Measurements from ENCODE around the gene ATXN7L2. TPM values are rescaled to one million over a fixed set of nuclear protein-coding genes. Genes with fewer than 3 reads are reported as not detected.
"Not testable (repeated sequence)": the region's sequence is repeated elsewhere in the genome, so short reads cannot be mapped to it uniquely, and the experiment has no call there.

The ATXN7L2 gene, protein sequence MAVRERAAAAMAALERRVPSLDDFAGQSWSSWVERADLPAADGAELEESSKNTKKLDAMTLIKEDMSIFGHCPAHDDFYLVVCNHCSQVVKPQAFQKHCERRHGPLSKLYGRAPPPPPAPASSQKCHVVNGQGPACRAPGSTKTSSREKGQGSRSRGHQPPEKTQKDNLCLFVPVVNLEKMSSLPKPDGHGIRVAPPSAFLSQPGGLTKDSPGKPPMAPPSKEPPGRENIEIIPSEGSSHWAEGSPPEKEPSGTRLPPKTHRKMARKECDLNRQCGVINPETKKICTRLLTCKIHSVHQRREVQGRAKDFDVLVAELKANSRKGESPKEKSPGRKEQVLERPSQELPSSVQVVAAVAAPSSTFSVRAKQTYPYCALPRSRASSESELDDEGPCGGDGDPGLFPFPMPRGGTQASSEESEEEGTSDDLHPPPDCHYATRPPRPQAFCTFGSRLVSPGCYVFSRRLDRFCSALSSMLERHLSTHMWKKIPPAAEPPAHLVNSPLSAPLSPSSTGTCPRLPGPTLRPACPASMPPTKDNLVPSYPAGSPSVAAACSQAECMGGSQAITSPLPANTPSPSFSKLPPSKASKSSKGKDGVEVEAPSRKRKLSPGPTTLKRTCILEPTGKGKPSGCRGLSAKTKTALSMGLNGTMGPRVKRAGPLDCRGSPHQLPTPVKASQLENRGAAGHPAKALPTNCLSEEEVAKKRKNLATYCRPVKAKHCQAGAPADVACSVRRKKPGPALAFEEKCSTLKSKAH
- total RNA-seq, result 1 to 10 TPM; 2.7 to 3.3 TPM
- long read RNA-seq, donor 1, result 0 reads
- long read RNA-seq, donor 2, result 0 reads

DNA sequence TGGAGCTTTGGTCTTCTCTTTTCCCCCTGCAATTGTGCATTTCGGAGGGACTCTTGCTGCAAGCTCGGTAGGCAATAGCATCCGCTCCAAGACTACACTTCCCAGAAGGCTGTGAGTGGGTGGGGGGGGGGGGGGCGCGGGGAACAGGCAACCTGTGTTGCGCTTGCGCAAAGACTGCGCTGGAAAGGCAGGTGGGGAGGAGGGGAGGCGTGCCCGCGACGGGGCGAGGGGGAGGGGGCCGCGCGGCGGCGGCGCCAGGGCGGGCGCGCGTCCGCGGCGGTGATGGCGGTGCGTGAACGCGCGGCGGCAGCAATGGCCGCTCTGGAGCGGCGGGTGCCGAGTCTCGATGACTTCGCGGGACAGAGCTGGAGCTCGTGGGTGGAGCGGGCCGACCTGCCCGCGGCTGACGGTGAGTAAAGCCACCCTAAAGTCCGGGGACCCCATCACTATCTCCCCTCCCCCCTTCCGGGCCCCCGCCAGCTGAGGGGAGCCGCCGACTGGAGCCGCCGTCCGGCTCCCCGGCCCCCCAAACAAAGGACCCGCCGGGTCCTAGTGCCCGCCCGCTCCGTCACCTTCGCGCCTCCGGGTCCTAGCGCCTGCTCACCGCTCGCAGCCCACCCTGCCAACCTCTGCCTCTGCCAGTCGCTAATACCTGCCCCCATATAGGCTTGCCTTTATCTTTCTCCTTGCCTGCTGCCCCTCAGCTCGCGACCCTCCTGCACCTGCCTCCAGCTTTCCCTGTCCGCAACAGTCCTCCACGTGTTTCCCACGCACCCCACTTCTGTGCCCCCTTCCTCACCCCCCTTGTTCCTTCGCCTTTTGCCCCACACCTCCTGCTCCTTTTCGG lies at the start of gene ATXN7L2:
TSS of gene ATXN7L2 (plus strand) at position 234 of the 847 bp plus-strand sequence. CDS start at position 283, 49 bp downstream.
- intact Hi-C loops (cut with DNase I), result loop anchor here in 1 of 2 donors (5.0 kb wide), 1 partner anchor 57 kb away; the partner anchor contains the start of gene PSMA5

DNA sequence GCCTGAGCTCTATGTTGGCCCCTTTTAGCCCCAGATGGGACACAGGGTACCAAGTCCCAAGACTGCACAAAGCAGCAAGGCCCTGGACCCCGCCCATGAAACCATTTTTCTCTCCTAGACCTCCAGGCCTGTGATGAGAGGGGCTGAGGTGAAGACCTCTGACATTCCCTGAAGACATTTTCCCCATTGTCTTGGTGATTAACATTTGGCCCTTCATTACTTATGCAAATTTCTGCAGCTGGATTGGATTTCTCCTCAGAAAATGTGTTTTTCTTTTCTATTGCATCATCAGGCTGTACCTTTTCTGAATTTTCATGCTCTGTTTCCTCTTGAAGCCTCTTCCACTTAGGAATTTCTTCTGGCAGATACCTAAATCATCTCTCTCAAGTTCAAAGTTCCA lies 49.2 kb upstream of the ATXN7L2 start:
- intact Hi-C loops (cut with DNase I), result no loop called here

More for the DNA sequence above, at the start of gene ATXN7L2:
- peak; percentile 98 for DNase-seq (ENCODE audit: low spot score)

DNA sequence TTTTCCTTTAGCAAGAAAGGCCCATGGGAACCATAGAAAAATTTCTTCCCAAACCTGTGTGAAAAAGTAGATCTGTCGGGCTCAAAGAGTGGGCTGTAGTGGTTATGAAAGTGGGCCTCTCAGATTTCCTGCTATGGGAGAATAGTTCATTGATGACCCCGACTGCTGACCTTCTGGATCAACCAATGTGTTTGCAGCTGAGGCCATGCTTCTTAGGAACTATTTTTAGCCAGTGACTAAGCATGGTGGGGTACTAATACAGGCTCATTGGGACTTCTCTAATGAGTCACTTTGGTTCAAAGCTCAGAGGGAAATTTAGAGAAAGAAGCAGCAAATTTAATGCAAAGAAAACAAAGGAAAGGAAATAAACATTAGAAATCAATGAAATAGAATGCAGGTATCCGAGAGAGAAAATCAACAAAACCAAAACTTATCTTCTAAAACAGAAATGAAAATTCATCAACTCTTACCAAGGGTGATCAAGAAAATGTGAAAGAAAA lies 44.9 kb upstream of the ATXN7L2 start:
- DNase-seq (ENCODE audit: low spot score), result no peak
- intact Hi-C loops (cut with DNase I), result no loop called here

More for the DNA sequence above, 49.2 kb upstream of the ATXN7L2 start:
- DNase-seq (ENCODE audit: low spot score), result no peak

DNA sequence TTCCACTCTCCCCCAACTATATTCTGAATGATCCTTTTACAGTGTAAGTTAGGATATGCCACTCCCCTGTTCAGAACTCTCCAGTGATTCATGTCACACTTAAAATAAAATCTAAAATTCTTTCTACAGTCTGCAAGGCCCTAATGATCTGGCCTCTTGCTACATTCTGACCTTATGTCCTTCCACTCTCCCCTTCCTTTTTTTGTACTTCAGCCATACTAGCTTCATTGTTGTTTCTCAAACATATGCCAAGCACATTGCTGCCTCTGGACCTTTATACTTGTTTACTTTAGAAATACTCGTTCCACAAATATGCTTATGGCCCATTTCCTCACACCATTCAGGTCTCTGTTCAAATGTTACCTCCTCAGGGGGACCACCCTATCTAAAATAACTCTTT lies 42.6 kb upstream of the ATXN7L2 start:
- no peak for DNase-seq (ENCODE audit: low spot score)
- intact Hi-C loops (cut with DNase I), result no loop called here

DNA sequence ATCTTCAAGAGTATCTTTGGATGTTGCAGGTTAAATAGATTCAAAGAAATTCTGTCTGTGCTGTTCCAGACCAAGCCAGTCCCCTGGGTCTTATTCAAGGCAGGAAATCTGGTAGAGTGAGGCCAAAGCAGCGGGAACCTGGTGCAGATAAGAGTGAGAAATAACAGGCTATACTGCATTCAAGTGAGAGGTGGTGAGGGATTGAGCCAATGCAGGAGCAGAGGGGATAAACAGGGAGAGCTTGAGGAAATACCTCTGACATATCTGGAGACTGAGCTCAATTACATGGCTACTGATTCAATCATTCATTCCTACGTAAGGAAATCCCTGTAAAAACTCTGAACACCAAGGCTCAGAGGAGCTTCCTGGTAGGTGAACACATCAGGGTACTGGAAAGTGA lies 40.2 kb upstream of the ATXN7L2 start:
- intact Hi-C loops (cut with DNase I), result no loop called here
- DNase-seq (ENCODE audit: low spot score), result no peak

DNA sequence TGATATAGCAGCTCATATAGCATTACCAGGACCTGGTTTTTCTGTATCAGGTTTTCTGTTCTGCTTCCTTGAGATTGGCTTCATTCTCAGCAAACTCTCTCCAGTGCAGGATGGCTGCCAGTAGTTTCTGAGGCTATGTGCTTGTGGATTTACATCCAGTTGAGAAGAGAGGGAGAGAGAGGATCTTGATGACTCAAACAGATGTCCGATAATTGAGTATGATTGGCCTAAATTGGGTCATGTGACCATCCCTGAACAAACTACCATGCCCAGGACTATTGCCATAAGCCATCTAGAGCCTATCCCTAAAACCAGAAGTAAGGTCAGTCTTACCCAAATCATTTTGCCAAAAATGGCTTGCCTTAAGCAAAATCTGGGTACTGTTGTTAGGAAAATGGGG lies 39.4 kb upstream of the ATXN7L2 start:
- DNase-seq (ENCODE audit: low spot score), result no peak
- intact Hi-C loops (cut with DNase I), result no loop called here

DNA sequence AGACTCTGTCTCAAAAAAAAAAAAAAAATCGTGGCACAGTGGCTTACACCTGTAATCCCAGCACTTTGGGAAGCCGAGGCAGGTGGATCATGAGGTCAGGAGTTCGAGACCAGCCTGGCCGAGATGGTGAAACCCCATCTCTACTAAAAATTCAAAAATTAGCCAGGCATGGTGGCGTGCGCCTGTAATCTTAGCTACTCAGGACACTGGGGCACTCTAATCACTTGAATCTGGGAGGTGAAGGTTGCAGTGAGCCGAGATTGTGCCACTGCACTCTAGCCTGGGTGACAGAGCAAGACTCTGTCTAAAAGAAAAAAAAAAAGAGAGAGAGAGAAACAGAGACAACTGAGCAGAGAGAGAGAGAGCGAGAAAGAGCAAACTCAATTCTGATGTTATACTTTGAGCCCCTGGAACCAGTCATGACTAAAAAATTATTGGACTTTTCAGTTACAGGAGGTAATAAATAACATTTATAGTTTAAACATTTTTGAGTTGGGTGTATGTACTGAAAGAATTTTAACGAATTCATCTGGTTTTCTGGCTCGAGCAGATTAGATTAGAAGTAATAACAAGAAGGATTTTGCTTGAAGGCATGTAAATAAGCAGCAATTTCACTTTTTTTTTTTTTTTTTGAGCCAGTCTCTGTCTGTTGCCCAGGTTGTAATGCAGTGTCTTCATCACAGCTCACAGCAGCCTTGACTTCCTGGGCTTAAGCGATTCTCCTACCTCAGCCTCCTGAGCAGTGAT lies 37.6 kb upstream of the ATXN7L2 start:
- DNase-seq (ENCODE audit: low spot score), result not testable (repeated sequence)

DNA sequence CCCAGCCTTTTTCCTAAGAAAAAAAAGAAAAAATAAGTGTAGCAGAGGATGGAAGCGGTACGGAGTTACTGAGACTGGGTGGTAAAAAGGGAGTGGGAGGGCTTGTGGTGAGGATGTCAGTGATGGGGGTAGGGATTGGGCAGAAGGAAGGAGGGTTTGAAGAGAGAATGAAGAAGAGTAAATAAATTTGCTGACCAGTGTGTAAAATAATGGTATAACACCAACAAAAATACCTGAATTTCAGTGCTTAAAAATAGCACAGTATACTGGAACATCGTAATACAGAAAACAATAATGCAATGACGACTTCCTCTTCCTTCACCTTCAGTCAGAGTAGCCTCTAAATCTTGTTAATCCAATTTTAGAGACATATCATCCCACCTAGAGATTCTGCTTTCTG lies 36.2 kb upstream of the ATXN7L2 start:
- intact Hi-C loops (cut with DNase I), result no loop called here
- no peak for DNase-seq (ENCODE audit: low spot score)

More for the DNA sequence above, 37.6 kb upstream of the ATXN7L2 start:
- intact Hi-C loops (cut with DNase I), result not testable (repeated sequence)

DNA sequence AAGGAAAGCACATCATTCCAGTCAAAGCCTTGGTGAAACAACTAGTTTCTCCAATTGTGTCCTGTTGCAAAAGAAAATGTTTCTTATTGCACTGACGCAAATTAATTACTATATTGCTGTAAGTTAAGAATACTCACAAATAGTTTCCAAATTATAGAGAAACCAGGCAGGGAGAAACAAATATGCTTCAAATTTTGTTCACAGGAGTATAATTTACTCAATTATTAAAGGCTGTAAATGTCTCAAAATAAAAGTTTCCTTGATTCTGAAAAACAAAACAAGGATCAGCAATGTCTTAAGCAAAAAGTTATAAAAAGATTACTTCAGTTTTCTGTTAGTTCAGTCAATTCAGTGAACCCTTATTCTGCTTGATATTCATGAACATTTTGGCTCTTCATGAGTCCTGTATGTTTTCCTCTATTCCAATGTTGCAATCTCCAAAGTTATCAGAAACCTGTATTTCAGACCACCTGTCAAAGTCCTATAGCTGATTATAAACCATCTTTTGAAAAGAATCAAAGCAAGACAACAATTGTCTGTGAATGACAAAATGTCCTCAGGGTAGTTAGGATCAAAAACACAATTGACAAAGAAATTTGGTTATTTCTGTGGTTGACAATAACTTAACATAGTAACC lies 29.1 kb upstream of the ATXN7L2 start:
- intact Hi-C loops (cut with DNase I), result no loop called here
- no peak for DNase-seq (ENCODE audit: low spot score)

DNA sequence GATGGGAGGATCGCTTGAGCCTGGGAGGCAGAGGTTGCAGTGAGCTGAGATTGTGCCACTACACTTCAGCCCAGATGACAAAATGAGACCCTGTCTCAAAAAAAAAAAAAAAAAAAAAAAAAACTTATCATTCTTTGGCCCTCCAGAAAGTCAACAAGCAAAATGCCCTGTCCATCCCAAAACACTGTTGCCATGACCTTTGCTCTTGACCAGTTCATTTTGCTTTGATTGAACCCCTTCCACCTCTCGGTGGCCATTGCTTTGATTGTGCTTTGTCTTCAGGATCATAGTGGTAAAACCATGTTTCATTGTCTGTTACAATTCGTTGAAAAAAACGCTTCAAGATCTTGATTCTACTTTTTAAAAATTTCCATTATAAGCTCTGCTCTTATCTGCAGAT lies 25.9 kb upstream of the ATXN7L2 start:
- intact Hi-C loops (cut with DNase I), result no loop called here
- DNase-seq (ENCODE audit: low spot score), result no peak

DNA sequence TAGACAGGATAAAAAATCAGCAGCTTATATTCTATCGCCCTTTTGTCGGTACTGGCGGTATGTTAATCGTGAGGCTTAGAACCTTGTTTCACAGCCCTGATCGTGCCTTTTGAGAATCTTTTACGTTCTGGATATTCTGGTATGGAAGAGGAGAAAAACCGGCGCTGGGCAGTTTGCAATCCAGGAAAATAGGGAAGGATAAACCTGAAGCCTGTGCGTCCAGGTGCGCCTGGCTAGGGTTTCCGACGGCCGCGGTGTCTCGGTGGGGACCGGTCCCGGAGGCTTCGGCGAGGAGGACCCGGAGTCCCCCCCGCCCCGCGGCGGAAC lies 17.6 kb upstream of the ATXN7L2 start:
- DNase-seq (ENCODE audit: low spot score), result no peak
- intact Hi-C loops (cut with DNase I), result no loop called here

DNA sequence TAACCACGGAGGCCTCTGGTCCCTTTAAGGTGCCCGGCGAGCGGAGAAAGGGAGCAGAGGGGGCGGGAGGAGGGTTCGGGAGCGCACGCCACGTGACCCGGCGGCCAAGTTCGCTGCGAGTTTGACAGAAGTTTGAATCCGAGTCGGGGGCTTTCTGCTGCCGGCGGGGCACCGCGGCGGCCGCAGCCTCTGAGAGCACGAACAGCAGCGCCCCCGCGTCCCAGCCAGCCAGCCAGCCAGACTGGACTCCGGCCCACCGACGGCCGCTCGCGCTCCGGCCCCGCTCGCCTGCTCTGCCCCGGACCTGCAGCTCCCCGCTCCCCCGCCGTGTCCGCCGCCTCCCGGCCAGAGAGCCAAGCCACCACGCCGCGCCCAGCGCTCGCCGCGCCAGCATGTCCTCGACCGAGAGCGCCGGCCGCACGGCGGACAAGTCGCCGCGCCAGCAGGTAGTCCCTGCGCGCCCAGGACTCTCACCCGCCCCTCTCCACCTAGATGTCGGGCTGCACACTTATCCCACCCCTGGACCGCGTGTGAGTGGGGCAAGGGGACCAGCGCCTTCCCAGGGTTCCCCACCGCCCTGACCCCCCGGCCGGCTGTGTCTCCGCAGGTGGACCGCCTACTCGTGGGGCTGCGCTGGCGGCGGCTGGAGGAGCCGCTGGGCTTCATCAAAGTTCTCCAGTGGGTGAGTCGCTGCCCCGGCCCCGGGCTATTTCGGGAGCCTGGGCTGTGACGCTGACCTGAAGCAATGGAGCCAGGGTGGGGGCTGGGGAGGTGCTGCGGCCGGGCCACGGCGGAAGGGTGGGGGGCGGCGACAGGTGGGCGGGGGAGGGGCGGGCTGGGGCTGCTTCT lies 17.0 kb upstream of the ATXN7L2 start, which contains the start of gene SYPL2:
TSS of gene SYPL2 (plus strand) at position 95 of the 849 bp plus-strand sequence. CDS start at position 393, 298 bp downstream.
- intact Hi-C loops (cut with DNase I), result no loop called here
- no peak for DNase-seq (ENCODE audit: low spot score)

DNA sequence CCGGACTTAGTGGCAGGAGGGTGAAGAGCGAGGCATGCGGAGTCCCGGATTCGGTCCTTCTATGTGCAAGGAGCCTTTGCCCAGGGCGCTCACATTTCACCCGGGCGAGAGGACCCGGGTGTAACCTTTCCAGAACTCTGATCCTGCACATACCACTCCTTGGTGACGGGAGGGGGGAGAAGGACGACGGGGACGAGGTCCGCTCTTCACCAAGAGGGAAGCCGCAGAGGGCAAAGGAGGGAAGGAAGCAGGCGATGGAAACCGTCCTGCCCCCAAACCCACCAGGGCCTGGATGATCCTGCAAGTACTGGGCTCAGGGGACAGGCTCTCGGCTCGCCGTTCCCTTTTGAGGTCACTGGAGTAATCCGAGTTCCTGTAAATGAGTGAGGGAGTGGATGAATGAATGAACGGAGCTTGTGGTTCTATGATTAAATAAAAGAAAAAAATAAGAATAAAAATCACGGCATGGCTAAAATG lies 16.4 kb upstream of the ATXN7L2 start:
- intact Hi-C loops (cut with DNase I), result no loop called here
- no peak for DNase-seq (ENCODE audit: low spot score)

DNA sequence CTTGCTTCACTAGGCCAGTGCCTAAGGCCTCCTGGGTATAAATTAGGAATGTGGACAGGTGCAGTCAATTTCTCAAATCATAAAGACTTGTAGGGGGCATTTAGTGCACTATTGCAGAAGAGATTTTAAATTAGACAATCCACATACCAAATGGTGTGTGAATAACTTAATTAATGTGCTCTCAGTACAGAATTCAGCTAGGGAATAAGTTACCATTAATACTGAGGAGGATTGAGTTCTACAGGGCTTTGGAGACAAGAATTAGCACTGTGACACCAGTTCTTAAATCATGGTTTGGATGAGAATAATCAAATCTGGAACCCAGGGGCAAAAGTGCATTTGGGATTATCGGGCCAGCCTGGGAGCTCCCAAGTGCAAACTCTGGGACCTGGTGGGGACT lies 15.6 kb upstream of the ATXN7L2 start:
- intact Hi-C loops (cut with DNase I), result no loop called here
- DNase-seq (ENCODE audit: low spot score), result no peak

DNA sequence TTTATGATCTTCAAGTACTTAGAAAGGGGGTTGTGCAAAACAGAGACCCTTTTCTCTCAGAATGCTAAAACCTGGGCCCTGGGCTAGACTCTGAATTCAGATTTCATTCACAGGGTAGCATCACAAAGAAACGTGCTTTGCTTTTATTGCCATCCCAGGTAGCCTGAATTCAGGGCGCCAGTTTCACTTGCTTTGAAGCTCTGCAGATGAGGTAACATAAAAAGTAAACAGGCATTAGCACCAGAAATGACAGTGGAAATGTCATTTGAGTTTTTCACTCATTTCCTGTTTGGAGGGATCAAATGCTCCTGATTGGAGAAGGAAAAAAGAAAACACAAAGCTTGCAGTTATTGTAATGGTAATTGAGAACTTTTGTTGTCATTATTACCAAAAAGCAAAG lies 14.8 kb upstream of the ATXN7L2 start:
- intact Hi-C loops (cut with DNase I), result no loop called here
- no peak for DNase-seq (ENCODE audit: low spot score)

DNA sequence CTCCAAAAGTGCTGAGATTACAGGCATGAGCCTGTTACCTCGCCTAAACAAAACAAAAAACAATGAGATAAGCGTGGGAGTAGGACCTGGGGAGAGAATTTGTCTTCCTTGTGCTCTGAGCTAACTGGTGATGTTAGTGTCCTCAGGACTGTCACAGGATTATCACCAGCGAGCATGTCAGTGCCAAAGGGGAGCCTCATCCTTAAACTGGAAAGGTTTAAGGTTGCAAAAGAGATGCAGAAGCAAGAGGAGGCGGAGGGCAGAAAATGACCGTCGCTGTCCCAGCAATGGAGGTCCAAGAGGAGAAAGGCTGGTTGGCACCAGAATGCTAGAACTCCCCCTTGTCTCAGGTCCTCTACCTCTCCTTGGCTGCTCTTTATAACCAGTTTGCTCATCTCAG lies 13.5 kb upstream of the ATXN7L2 start:
- DNase-seq (ENCODE audit: low spot score), result no peak
- intact Hi-C loops (cut with DNase I), result no loop called here

DNA sequence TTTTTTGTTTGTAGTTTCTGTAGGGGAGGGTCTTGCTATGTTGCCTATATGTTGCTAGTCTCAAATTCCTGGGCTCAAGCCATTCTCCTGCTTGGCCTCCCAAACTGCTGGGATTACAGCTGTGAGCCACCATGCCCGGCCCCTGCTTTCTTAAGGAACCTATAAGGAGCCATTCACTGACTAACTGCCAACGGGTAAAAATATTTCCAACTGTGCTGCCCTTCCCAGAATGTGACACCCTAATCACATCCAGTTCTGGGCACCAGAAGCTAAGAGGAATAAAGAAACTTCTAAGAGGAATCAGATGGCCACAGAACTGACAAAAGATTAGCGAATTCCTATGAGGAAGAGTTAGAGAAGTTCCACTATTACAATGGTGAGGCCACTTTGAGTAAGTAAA lies 10.9 kb upstream of the ATXN7L2 start:
- intact Hi-C loops (cut with DNase I), result no loop called here
- DNase-seq (ENCODE audit: low spot score), result no peak
